GM18520 (cell line): ENCODE results near the gene PUM2.

Experiments used
- ATAC-seq: cut with Tn5 transposase; IDR thresholded peaks from one replicate; pipeline ENCODE4 v1.9.1; 2021; ENCODE audit not compliant: unreplicated experiment

PUM2 gene

DNA sequence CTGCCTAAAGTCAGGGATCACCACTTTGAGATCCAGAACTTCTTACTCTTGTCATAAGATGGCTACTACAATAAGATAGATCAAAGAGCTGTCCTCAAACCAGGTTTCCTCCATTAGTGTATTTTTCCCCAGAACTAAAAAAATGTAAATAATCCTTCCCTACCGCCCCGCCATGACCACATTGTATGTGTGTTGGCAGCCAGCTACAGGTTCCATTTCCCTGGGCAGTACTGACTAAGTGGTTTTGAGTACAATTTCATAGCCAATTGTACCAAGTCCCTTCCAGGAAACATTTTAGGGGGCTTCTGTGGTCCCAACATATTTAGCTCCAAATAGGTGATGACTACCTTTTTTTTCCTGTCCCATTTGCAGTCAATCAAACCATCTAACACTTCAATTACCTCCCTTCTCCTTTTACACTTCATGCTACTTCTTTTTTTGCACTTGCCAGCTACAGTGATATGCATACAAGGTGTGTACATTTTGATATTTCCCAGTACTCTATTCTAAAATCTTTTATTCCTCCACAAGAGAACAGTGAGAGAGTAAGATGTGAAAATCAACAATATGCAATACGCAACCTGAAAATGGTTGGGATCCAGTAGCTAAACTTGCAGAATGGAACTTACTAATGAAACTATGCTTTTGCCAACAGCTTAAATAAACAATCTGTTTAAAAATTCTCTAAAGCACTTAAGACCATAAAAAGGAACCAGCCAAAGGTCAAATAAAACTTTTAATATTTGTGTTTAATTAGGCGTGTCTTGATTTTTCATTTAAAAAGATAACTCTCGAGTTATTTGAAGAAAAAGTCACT, 3.9 kb downstream of the PUM2 start:
- no peak for ATAC-seq

DNA sequence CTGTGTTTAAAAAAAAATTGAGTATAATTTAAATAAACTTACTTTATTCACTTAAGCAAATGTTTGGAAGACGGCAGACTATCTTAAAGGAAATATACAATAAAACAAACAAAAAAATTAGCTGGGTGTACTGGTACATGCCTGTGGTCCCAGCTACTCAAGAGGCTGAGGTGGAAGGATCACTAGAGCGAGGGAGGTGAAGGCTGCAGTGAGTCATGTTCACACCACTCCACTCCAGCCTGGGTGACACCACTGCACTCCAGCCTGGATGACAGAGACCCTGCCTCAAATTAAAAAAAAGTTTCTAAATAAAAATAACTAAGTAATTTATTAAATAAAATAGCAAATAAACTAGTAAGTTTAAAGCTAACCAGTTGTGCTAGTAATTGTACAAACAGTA, 7.5 kb downstream of the PUM2 start:
- no peak for ATAC-seq

DNA sequence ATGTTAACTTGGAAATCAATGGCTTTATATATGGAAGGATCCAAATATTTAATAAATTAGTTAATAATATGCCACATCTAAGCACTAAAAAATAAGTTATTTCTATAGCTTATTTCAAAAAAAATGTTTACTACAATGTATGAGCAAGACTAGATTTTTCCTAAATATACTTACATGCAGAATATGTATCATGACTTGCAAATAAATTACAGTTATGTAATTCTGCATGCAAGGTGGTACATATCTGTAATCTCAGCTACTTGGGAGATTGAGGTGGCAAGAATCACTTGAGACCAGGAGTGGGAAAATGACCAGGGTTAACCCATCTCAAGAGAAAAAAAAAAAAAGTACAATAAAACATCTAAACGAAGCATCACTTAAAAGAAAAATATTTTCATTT, 11.6 kb downstream of the PUM2 start:
- ATAC-seq, result no peak

- ATAC-seq, result no peak
These were observed 15.9 kb downstream of the PUM2 start for GRCh38 chr2:20334605-20335203.

GRCh38 chr2:20333738-20334137, 16.9 kb downstream of the PUM2 start:
- no peak for ATAC-seq

DNA sequence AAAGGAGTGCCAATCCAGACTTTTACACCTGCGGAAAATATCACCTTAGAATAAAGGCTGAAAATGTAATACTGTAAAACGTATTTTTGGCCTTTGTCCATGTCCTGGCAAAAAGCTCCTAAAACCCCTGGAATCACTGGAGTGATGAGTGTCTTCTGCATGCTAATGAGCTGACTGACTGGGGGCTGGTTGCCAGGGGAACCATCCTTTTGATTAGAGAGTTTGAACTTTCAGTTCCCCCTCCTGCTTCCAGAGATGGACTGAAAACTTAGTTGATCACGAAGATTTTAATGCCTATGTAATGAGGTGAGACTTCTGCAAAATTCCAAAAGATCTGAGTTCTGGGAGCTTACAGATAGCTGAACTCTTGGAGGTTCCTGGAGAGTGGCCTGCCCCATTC, 20.5 kb downstream of the PUM2 start:
- ATAC-seq, result no peak

DNA sequence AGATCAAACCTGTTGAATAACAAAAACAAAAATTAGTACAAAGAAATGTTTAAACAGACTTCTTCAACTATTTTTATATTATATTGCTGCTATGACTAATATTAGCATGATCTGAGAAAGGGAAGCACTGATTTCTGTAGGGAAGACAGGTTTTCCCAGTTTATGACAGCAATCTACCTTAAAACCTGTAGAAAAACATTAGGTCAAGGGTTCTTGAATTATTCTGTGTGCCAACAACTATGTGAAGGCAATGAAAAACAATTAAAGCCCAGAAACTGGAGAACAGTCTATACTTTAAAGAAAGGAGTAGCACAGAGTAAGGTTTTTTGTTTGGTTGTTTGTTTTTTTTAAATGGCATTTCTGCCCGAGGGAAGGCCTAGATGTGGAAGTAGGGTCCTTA, 23.3 kb downstream of the PUM2 start:
- no peak for ATAC-seq

- ATAC-seq, result peak; percentile 39
These were observed 24.4 kb downstream of the PUM2 start for GRCh38 chr2:20326163-20326780.

GRCh38 chr2:20322527-20323300, 27.9 kb downstream of the PUM2 start:
- ATAC-seq, result no peak

GRCh38 chr2:20317690-20318089, 33.0 kb downstream of the PUM2 start:
- ATAC-seq, result no peak

GRCh38 chr2:20317197-20317596, 33.4 kb downstream of the PUM2 start:
- no peak for ATAC-seq

GRCh38 chr2:20314562-20315501, 35.8 kb downstream of the PUM2 start:
- ATAC-seq, result no peak

DNA sequence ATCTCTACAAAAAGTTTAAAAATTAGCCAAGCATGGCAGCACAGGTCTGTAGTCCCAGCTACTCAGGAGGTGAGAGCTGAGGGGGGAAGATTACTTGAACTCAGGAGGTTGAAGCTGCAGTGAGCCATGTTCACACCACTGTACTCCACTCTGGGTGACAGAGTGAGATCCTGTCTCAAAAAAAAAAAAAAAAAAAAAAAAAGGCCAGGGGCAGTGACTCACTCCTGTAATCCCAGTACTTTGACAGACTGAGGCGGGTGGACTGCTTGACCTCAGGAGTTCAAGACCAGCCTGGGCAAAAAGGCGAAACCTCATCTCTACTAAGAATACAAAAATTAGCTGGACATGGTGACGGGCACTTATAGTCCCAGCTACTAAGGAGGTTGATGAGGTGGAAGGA, 37.0 kb downstream of the PUM2 start:
- ATAC-seq, result no peak

- ATAC-seq, result no peak
These were observed 41.6 kb downstream of the PUM2 start for GRCh38 chr2:20309001-20309400.

- ATAC-seq, result no peak
These were observed 43.3 kb downstream of the PUM2 start for GRCh38 chr2:20307311-20307710.

DNA sequence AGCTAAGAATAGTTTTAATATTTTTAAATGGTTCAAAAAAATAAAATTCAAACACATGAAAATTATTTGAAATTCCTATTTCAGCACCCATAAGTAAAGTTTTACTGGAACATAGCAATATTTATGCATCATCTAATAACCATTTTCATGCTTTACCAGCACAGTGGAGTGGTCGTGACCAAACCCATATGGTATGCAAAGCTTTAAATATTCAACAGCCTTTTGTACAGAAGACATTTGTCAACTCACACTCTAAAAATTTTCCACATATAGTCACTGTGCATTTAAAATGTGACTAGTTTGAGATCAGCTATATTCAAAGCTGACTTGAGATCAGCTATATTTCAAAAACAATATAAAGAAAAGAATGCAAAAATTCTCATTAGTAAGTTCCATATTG, 46.2 kb downstream of the PUM2 start:
- no peak for ATAC-seq

- no peak for ATAC-seq
These were observed 46.7 kb downstream of the PUM2 start for GRCh38 chr2:20303966-20304365.

DNA sequence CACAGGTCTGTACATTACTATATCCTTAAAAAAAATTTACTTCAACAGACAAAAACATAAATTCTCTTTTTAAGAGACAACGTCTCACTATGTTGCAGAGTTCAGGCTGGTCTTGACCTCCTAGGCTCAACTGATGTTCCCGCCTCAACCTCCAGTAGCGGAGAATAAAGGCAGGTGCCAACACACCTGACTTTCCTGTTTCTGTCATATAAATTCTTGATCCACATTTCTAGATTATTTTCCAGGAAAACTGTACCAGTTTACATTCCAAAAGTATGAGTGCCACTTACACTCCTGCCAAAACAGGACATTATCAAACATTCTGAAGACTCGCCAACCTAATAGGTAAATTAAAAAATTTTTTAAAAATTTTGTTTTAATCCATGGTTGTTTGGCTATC, 48.6 kb downstream of the PUM2 start:
- no peak for ATAC-seq

DNA sequence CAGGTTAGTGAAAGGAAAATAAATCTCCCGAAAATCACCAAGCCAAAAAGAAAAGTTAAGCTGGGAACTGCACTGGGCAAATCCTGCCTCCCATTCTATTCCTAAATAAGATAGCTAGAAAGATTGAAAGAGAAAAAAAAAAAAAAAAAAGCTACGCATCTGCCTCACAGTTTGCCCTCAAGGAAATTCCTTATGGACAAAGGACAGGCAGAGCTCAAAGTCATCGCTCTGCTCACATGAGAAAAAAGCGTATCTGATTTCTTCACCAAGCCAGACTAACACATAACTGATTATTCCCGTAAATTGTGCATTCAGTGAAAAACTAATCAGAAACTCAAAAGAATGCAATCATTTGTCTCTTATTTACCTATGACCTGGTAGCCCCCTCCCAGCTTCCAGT, 50.0 kb downstream of the PUM2 start:
- ATAC-seq, result no peak

DNA sequence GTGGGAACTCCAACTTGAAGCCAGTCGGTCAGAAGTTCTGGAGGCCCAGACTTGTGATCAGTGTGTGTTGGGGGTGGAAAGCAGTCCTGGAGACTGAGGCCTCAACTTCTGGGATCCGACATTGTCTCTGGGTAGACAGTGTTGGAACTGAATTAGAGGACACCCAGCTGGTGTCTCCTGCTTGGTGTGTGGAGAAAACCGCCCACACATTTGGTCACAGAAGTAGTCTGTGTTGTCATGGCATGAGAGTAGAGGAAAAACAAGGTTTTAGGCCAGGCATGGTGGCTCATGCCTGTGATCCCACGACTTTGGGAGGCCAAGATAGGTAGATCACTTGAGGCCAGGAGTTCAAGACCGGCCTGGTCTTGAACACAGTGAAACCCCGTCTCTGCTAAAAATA, 51.5 kb downstream of the PUM2 start:
- no peak for ATAC-seq

DNA sequence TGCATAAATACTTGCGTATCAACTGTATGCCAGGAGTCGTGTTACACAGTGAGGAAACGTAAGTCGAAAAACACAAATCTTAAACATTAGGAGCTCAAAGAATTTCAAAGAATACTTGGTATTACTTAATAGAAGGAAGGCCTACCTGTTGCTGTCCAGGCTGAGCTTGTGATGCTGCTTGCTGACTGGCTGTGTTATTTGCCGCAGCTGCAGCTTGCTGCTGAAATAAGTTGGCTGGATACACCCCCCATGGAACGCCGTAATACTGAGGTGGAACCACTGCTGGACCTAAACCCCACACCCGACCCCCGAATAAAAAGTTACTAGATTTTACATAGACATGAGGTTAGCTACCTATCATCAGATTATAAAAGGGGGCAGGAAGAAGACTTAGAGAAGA, 56.4 kb downstream of the PUM2 start:
- ATAC-seq, result no peak
